Fibroblast of mammary gland (primary cell): ENCODE measurements around the gene SLC44A5.

Experiments used
- DNase-seq: peaks from one replicate; pipeline ENCODE4 v3.0.0-alpha.2; 2010; ENCODE audit warnings: low read depth
- H3K4me3 ChIP-seq: 2 replicates; pipeline ENCODE4 v1.5.1; 2011; ENCODE audit warnings: low read depth, mild to moderate bottlenecking, low read length, moderate library complexity; ENCODE audit not compliant: control insufficient read depth
- TF ChIP-seq, protein P1 (sequence below): conservative IDR thresholded peaks from 2 replicates; pipeline ENCODE4 v1.5.1; 2011; ENCODE audit warnings: low read depth, low read length, inconsistent platforms; ENCODE audit not compliant: control insufficient read depth, insufficient read depth

Gene SLC44A5

GRCh38 chr1:75440274-75440673 is 170.6 kb downstream of the SLC44A5 start:
- TF ChIP-seq, protein P1, sequence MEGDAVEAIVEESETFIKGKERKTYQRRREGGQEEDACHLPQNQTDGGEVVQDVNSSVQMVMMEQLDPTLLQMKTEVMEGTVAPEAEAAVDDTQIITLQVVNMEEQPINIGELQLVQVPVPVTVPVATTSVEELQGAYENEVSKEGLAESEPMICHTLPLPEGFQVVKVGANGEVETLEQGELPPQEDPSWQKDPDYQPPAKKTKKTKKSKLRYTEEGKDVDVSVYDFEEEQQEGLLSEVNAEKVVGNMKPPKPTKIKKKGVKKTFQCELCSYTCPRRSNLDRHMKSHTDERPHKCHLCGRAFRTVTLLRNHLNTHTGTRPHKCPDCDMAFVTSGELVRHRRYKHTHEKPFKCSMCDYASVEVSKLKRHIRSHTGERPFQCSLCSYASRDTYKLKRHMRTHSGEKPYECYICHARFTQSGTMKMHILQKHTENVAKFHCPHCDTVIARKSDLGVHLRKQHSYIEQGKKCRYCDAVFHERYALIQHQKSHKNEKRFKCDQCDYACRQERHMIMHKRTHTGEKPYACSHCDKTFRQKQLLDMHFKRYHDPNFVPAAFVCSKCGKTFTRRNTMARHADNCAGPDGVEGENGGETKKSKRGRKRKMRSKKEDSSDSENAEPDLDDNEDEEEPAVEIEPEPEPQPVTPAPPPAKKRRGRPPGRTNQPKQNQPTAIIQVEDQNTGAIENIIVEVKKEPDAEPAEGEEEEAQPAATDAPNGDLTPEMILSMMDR: no peak
- DNase-seq: no peak
- H3K4me3 ChIP-seq: no peak overlapping the region

- TF ChIP-seq, protein P1: no peak
- no peak overlapping the region for H3K4me3 ChIP-seq
- DNase-seq: no peak
These were observed 172.6 kb downstream of the SLC44A5 start for GRCh38 chr1:75438355-75438754.

GRCh38 chr1:75431843-75432242 is 179.1 kb downstream of the SLC44A5 start:
- no peak for DNase-seq
- TF ChIP-seq, protein P1: no peak

GRCh38 chr1:75430526-75430925 is 180.4 kb downstream of the SLC44A5 start:
- TF ChIP-seq, protein P1: no peak

More at GRCh38 chr1:75431843-75432242, 179.1 kb downstream of the SLC44A5 start:
- no peak overlapping the region for H3K4me3 ChIP-seq

GRCh38 chr1:75426688-75427087 is 184.2 kb downstream of the SLC44A5 start:
- TF ChIP-seq, protein P1: no peak
- DNase-seq: no peak
- no peak overlapping the region for H3K4me3 ChIP-seq

More at GRCh38 chr1:75430526-75430925, 180.4 kb downstream of the SLC44A5 start:
- no peak for DNase-seq
- H3K4me3 ChIP-seq: no peak overlapping the region

- H3K4me3 ChIP-seq: no peak overlapping the region
- no peak for DNase-seq
- TF ChIP-seq, protein P1: no peak
These were observed 185.8 kb downstream of the SLC44A5 start for GRCh38 chr1:75425001-75425650.
